Activated CD4-positive, alpha-beta T cell treated with anti-CD3 and anti-CD28 coated beads, Interleukin-2, Interleukin-6, amounts not matched to agents 100 ng/mL and 50 ng/mL, durations not matched to agents 16 hours and 8 hours (primary cell): ENCODE data around the gene POC5.

Experiments used
- DNase-seq: peaks from one replicate; pipeline ENCODE4 v3.0.0-alpha.2; 2020

POC5 gene

DNA sequence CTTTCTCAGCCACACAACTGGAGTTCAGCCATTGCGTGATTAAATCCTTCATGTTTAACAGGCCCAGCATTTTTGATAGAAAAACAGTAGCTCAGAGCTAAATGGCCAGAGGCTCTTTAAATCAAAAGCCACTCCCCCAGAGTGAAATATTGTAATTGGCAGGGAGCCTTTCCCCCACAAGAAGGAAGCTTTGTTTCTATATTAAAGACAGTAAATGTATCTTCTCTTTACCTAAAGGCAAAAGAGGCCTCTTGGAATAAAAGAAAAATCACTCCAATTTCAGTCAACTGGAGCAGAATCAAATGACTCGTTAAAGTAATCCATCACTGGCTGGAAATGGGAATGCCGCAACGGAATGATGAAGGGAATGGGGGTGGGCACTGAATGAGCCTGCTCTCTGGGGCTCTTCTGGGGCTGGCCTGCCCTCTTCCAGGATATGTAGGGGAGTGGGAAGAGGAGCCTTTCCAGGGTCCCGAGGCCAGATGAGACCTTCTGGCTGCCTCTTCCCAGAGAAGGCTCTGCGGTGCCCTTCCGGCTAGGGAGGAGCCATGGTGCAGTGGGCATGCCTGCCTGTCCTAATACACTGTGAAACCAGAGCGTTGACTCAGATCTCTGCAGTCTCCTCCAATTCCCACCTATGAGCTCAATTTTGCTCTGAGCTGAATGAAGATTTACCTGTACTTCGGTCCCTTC lies 60.8 kb downstream of the POC5 start:
- DNase-seq, result no peak

DNA sequence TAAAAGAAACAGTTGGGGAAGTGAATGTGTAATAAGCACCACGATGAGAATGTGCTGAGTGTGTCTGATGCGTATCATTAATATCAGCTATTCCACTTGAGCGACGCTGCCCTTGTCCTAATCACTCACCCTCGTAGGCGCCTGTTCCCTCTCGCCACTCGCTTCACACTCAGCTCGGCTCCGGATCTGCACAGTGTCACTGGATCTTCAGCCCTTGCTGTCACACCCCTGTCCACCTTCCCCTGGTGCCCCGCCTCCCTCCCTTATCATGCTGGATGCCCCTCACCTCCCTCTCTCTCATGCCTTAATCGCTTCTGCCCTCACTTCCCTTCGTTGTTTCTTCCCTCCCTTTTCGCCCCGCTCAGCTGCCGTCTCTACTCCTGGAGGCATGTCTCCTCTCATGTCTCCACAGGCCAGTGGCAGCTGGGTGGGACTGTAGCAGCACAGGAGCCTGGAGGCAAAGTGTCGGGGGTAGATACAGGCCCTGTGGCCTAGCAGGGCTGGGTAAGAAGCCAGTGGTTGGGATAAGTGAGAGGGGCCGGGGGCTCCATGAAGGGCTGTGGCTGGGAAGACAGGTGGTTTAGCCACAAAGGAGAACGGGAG lies 62.4 kb downstream of the POC5 start:
- DNase-seq, result no peak

DNA sequence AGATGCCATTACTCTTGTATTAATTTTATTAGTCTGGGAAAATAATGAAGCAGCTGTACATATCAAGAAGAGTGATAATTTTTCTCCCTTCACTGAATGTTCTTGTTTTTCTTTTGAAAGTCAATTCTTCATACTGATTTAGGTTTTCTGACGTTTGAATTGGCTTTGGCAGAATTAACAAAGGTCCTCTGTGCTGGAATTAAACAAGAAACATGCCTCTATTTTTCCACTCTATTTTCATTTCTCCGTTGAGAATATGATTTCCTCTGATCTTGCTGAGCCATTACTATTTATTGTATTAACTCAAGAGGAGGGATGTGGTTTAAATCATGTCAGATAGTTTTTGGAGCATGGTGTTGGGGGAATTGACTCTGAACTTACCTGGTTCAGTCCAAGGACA lies 63.7 kb downstream of the POC5 start:
- no peak for DNase-seq

DNA sequence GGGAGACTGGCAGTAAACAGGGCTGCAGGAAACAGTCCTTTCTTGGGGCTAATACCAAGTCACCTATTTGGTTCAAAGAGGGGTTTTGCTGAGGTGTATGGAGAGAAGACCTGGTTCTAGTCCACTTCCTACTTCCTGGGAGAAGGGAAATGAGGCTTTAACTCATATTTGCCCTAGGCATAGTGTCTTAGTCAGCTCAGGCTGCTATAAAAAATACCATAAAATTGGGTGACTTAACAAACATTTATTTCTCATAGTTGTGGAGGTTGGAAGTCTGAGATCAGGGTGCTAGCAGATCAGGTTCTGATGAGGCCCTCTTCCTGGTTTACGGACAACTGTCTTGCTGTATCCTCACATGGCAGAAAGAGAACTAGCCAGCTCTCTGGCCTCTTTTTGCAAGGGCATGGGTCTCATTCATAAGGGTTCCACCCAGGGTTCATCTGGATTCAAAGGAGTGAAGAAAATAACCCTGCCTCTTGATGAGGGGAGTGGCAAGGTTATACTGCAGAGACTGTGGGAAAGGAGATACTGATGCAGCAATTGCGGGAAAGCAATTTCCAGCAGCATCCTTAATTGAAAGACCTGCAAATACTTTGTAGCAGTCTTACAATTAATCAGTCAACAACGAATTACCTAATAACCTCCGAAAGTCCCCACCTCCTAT lies 65.5 kb downstream of the POC5 start:
- no peak for DNase-seq

DNA sequence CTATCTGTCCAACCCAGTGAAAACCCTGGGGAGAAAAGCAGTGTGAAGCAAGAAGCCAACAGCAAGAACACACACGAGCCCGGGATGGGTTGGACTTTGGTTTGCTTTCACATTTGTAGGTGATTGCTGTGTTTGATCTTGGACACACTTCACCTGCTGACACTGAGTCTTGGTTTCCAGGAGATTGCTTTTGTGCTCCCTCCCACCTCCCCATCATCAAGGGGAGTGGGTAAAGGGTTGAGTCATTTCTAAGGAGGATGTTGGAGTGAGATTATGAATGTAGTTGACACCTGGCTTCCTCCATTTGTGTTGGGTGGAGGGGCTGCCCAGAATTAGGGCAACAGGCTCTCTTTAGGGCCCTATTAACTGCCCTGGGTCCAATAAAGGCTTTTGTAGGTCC lies 68.5 kb downstream of the POC5 start:
- peak; percentile 30 for DNase-seq

DNA sequence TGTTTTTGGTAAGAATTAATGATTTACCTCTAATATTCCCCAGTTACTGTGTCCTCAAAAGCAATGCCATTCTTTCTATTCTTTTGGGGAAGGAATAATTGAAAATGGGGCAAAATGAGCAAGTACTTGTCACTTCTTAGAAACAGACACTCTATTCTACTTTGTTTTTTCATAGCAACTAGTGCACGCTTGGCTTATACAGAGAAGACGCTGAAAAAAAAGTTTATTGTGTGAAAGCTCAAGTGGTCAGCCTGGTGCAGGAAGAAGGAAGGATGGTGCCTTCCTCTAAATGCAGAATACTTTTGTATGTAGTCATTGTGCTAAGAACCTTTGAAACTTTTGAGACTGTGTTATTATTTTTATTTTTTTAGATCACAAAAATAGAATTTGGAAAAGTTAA lies 76.4 kb downstream of the POC5 start:
- DNase-seq, result no peak

DNA sequence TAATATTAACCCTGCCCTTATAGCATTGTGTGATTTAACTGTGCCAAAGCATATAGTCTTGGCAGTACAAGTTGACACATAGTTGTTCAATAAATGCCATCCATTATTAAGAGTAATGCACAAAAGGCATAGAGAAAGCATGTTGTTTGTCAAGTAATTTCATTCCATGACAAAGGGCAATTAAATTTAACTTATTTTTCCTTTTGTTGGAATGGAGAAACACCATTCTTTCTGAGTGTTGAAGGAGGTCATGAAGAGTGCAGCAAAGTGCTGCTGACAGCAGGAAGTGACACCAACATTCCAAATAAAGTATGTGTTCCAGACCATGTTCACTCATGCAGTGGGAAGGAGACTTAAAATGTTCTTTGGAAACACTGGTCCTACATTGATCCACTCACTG lies 76.8 kb downstream of the POC5 start:
- DNase-seq, result no peak

DNA sequence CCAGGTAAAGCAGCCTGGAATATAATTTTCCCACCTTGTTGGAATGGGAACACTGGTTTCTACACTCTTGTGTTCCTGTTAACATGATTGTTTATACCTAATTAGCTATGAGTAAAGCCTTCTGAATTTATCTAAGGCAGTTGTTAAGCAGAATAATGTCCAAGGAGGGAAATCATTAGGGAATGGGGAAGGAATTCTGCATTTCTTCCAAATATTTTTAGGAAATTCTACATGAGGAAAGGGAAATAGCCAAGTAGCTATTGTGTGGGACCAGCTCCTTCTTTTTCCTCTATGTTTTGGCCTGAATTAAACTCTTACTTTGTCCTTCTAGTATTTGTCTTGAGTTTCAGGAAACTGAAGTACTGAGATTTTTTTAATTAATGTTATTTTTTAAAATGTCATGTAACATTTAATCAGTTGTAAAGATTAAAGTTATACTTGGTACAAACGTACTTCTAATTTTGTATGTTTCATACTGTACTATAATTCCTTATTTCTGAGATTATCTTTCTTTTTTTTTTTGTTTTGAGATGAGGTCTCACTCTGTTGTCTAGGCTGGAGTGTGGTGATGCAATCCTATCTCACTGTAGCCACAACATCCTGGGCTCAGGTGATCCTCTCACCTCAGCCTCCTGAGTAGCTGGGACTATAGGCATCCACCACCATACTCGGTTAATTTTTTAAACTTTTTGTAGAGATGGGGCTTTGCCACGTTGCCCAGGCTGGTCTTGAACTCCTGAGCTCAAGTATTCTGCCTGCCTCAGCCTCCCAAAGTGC lies 77.5 kb downstream of the POC5 start:
- DNase-seq, result no peak

DNA sequence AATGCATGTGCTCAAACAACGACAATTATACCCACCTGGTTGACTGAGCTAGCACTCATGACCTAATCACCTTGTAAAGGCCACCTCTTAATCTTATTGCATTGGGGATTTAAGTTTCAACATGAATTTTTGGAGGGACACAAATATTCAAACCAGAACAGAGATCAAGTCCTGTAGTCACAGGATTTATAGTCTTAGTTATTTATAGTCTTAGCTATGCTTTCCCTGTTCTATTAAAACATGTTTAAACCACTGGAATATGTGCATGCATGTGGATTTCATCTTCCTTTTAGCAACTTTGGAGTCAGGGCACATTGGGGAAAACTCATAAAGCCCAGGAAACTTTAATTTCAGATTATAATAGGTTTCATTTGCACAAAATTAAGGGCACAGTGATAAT lies 79.3 kb downstream of the POC5 start:
- no peak for DNase-seq

DNA sequence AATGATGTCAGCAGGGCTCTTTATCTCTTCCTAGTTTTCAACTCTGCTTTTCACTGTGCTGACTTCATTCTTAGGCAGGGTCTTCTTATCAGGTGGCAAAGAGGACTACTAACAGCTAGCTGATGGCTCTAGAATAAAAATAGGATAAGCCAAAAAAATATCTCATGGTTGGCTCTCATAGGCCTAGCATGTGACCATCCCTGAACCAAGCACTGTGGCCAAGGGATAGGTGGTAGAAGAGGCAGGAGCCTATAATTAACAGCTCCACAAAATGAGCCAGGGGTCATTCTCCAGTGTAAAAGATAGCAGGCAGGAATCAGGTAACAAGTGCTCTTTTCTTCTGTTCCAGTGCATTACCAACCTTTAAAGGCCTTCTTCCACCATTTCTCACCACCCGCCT lies 84.9 kb downstream of the POC5 start:
- DNase-seq, result no peak

DNA sequence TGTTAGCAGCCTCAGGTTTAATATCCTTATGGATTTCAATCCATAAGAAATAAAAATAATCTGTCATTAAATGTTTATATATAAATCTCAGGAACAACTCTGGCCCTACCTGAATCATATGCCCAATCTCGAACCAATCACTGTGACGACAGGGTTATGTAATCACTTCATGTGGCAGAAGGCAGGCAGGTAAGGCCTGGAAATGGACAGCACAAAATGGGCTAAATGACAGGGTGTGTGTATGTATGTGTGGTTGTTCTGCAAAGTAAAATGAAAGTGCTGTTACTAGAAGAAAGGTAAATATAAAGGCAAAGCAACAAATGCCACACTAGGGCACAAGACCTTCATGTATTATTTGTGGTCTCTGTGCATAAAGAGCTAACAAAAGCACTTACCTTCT lies 86.4 kb downstream of the POC5 start:
- DNase-seq, result no peak

DNA sequence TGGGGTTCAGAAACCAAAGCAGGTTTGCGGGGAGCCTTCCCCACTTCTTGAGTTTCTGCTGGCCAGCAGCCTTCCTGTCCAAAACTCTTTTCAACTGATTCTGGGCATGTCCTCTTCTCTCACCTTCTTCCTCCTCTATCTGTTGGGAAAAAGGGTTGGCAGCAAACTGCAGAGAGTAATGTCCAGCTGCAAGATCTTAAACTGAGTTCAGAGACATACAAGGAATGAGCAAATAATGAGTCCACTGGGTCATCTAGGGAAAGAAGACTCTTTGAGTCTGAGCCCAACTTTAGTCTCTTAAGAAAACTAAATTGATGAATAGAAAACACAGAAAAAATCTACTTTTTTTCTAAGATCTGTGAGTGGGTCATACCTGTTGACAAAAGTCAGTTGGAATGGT lies 89.4 kb downstream of the POC5 start:
- no peak for DNase-seq

DNA sequence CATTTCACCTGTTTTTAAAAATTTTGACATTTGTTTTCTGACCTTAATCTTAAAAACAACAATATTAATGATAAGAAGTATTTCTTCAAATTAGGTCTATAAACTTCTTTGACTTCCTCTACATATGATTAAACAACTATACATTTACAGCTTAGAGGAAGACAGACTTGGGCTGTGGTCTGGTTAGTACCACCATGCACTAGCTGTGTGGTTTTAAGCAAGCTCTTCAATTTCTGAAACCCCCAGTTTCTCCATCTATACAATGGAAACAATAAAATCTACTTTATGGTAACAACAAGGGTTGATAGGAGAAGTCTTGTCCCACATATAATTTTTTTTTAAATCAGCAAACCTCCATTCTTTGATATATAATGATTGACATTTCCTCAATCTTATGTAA lies 90.3 kb downstream of the POC5 start:
- DNase-seq, result no peak
